SK-N-SH (cell line): ENCODE data around the gene FYB1.

Source experiments
- FOXJ3 ChIP-seq: sonication (generic); formaldehyde crosslinking; IDR thresholded peaks from 2 replicates; pipeline ENCODE4 v1.5.1; 2020; ENCODE audit warnings: mild to moderate bottlenecking, missing genetic modification reagents
- GABPA ChIP-seq: IDR thresholded peaks from 2 replicates; pipeline ENCODE4 v1.4.0; 2012; ENCODE audit warnings: low read depth, mild to moderate bottlenecking
- MXI1 ChIP-seq: IDR thresholded peaks from 2 replicates; pipeline ENCODE4 v1.6.1; 2012; ENCODE audit warnings: mild to moderate bottlenecking, low read depth, low read length, improper control_type of control experiment
- POLR2AphosphoS5 ChIP-seq: IDR thresholded peaks from 2 replicates; pipeline ENCODE4 v1.6.1; 2012; ENCODE audit warnings: low read depth, low read length
- RAD21 ChIP-seq: IDR thresholded peaks from 2 replicates; pipeline ENCODE4 v1.6.1; 2012; ENCODE audit warnings: mild to moderate bottlenecking, low read length
- USF1 ChIP-seq: IDR thresholded peaks from 2 replicates; pipeline ENCODE4 v1.4.0; 2012; ENCODE audit warnings: low read depth, borderline replicate concordance
- USF2 ChIP-seq: fragments of 150-350 bp; IDR thresholded peaks from 2 replicates; pipeline ENCODE4 v1.6.1; 2017; ENCODE audit warnings: antibody characterized with exemption, low read length, low read depth, borderline replicate concordance
- TF ChIP-seq, protein P1 (sequence below): fragments of 200-600 bp; sonication (generic); IDR thresholded peaks from 2 replicates; pipeline ENCODE4 v1.6.1; 2017; ENCODE audit warnings: antibody characterized with exemption, mild to moderate bottlenecking, moderate library complexity

DNA sequence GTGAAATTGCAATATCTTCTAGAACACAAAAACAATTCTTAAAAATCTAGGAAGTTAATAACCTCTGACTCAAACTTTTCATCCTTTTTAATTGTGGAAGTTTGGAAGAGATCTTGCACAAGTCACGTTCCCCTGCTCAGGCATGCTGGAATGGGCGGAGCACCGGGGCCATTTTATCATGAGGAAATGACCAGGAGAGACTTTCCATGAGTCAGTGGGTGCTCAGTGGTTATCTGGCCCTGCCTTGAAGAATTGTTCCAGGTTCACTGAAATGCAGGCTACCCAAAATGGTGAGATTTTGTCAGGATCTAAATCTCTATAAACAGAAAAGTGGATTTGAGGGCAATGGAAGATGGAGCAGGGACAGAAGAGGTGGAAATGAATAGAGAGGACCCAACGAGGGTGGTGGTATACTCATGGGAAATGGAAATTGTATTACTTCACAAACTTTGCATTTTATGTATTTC, 61.2 kb downstream of the FYB1 start:
- TF ChIP-seq RAD21 (no peak), POLR2AphosphoS5 (no peak), MXI1 (no peak), USF2 (no peak), USF1 (no peak), GABPA (no peak), FOXJ3 (CRISPR knock-in tag) (no peak)
- TF ChIP-seq, protein P1, sequence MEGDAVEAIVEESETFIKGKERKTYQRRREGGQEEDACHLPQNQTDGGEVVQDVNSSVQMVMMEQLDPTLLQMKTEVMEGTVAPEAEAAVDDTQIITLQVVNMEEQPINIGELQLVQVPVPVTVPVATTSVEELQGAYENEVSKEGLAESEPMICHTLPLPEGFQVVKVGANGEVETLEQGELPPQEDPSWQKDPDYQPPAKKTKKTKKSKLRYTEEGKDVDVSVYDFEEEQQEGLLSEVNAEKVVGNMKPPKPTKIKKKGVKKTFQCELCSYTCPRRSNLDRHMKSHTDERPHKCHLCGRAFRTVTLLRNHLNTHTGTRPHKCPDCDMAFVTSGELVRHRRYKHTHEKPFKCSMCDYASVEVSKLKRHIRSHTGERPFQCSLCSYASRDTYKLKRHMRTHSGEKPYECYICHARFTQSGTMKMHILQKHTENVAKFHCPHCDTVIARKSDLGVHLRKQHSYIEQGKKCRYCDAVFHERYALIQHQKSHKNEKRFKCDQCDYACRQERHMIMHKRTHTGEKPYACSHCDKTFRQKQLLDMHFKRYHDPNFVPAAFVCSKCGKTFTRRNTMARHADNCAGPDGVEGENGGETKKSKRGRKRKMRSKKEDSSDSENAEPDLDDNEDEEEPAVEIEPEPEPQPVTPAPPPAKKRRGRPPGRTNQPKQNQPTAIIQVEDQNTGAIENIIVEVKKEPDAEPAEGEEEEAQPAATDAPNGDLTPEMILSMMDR: no peak
